Activated CD8-positive, alpha-beta T cell treated with anti-CD3 and anti-CD28 coated beads for 36 hours (primary cell): Measurements from ENCODE around the gene ARMC5. TPM values are rescaled to one million over a fixed set of nuclear protein-coding genes. Genes with fewer than 3 reads are reported as not detected.
A peak's percentile ranks its signal among the peaks of the same experiment; 100 is the strongest.

Experiments used
- ATAC-seq: fragments of 200-7000 bp; cut with Tn5 transposase; one replicate; pipeline ENCODE4 v1.10.0; 2021; ENCODE audit warnings: mild to moderate bottlenecking, moderate library complexity
- CTCF ChIA-PET: fragments of 350-600 bp; sonication (Branson Sonifier 250); formaldehyde crosslinking; loops from one replicate; lab custom pipeline; 2021; ENCODE audit warnings: antibody characterized with exemption; lab: Charles Lee
- POLR2A ChIA-PET: fragments of 350-600 bp; sonication (Branson Sonifier 250); formaldehyde crosslinking; loops from one replicate; lab custom pipeline; 2021; ENCODE audit warnings: antibody characterized with exemption; lab: Charles Lee
- DNase-seq: peaks from one replicate; pipeline ENCODE4 v3.0.0-alpha.2; 2020
- H3K27ac Mint-ChIP-seq: one replicate; pipeline ENCODE4 v1.8.0; 2021; ENCODE audit warnings: mild to moderate bottlenecking, mixed read lengths
- H3K27me3 Mint-ChIP-seq: one replicate; pipeline ENCODE4 v1.8.0; 2021; ENCODE audit warnings: mixed read lengths
- H3K36me3 Mint-ChIP-seq: one replicate; pipeline ENCODE4 v1.8.0; 2021; ENCODE audit warnings: low read depth, mixed read lengths
- H3K4me1 Mint-ChIP-seq: one replicate; pipeline ENCODE4 v1.8.0; 2021; ENCODE audit warnings: low read depth, mixed read lengths
- H3K4me3 Mint-ChIP-seq: one replicate; pipeline ENCODE4 v1.8.0; 2021; ENCODE audit warnings: mild to moderate bottlenecking, moderate library complexity, mixed read lengths
- H3K9me3 Mint-ChIP-seq: one replicate; pipeline ENCODE4 v1.8.0; 2021; ENCODE audit warnings: mixed read lengths
- CTCF ChIP-seq: fragments of 200-600 bp; IDR thresholded peaks from one replicate; pipeline ENCODE4 v1.8.0; 2022; ENCODE audit warnings: antibody characterized with exemption, mild to moderate bottlenecking
- intact Hi-C: fragments of 100-400 bp; cut with micrococcal nuclease; formaldehyde crosslinking; loops from one replicate; pipeline ENCODE4 v1.10.0; 2022
- total RNA-seq, 2 experiments: library from RNA; stranded (reverse); gene quantifications; one replicate each; pipeline ENCODE4 v1.2.3, GENCODE V29; 2021

Gene ARMC5
- total RNA-seq, 2 experiments from 2014 or later = 8.2 to 10.0 TPM

DNA sequence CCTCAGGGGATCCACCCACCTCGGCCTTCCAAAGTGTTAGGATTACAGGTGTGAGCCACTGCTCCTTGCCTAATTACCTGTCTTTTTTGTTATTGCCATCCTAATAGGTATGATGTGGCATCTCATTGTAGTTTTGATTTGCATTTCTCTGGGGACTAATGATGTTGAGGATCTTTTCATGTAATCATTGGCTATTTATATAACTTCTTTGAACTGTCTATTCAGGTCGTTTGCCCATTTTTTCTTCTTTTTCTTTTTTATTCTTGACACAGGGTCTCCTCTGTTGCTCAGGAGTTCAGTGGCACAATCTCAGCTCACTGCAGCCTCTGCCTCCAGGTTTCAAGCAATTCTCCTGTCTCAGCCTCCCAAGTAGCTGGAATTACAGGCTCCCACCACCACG is 11.3 kb downstream of the ARMC5 start:
- DNase-seq (no peak), ATAC-seq (no peak)
- ChIA-PET POLR2A (no interaction called here), CTCF (interaction anchor here (10.2 kb wide), 1 partner anchor 11 kb away, joined by 70 read pairs; the partner anchor contains the start of gene ARMC5)
- Mint-ChIP-seq H3K27me3 (peaks cover 19% of the 10 kb centered on the region), H3K27ac (no peak overlapping the region), H3K9me3 (no peaks in the 10 kb centered on the region), H3K36me3 (peaks cover 12% of the 10 kb centered on the region), H3K4me1 (peaks cover 15% of the 10 kb centered on the region), H3K4me3 (no peak overlapping the region)
- intact Hi-C loops = no loop called here
- no peak for TF ChIP-seq CTCF

DNA sequence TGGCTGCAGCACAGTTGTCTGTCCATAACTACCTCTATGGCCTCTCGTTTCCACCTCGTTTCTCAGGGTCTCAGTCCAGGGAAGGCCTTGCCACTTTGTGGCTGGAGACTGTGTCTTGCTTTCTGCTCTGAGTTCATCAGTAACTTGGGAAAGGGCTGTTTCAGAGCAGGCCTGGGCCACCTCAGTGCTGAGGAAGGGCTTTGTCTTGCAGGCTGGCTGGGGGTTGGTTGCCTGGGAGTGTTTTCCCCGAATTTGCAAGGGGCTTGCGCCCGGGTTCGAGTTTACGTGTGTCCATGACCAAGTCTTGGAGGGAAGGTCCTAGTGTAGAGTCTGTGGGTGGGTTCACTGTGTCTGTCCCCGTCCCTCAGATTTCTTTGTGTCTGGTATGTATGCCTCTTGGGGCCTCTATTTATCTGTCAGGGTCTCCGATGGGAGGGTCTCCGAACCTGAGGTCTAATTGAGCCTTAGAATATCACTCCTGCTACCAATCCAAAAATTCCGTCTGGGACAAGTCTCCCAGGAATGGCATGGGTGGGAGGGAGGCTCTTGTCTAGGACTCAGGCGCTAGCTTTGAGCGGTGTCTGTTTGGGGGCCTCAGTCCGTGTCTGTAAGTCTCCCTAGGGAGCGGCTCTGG is 12.1 kb downstream of the ARMC5 start:
- H3K36me3 Mint-ChIP-seq = peaks cover 8% of the 10 kb centered on the region
- no peak for DNase-seq
- ChIA-PET CTCF (interaction anchor here (10.2 kb wide), 1 partner anchor 12 kb away, joined by 70 read pairs; the partner anchor contains the start of gene ARMC5), POLR2A (no interaction called here)
- H3K9me3 Mint-ChIP-seq = no peaks in the 10 kb centered on the region
- H3K27ac Mint-ChIP-seq = no peak overlapping the region
- TF ChIP-seq CTCF = no peak
- intact Hi-C loops = no loop called here
- peaks cover 20% of the 10 kb centered on the region for H3K4me1 Mint-ChIP-seq
- H3K27me3 Mint-ChIP-seq = peaks cover 19% of the 10 kb centered on the region
- ATAC-seq = no peak
- no peak overlapping the region for H3K4me3 Mint-ChIP-seq

DNA sequence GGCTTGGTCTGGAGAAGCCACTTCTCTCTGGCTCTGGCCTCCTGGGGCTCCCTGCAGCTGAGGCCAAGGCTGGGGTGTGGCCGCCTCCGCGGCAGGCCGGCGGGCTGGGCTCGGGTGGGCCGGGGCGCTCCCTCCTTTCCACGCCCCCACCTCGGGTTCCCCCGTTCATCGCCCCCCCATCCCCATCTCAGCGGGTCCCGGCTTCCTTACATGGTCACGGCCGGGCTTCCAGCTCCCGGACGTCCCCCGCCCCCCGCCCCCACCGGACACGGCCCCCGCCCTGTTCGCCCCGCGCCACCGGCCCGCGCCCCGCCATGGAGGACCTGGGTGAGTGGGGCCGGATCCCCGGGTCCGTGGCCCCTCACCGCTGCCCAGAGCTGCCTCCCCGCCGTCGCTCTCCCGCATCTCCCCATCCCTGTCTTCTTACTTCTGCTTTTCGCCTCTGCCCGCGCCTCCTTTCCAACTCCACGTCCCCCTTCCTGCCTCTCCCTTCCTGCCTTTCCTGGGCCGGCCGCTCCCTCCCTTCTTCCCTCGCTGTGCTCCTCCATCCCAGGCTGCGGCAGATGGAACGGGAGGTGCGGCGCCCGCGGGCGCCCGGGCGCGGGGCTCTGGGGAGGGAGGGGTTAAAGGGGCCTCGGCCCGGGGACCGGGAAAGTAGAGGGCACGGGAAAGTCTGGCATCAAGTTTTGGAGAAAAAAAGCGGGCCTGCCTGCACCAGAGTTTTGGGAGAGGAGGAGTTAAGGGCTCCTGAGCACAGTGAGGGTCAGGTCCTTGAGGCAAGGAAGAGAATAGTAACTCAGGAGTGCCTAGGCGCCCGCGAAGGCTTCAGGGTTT is 12.8 kb downstream of the ARMC5 start, which contains the start of gene TGFB1I1:
Gene TGFB1I1 (plus strand): TSS at position 278 of the 834 bp plus-strand sequence. CDS start 37 bp downstream, at position 315.
- Mint-ChIP-seq H3K4me1 (peaks cover 19% of the 10 kb centered on the region), H3K36me3 (peaks cover 3% of the 10 kb centered on the region), H3K9me3 (no peaks in the 10 kb centered on the region), H3K4me3 (peak within 1 kb of the TSS; percentile 60), H3K27ac (no peak within 1 kb of the TSS), H3K27me3 (peaks cover 19% of the 10 kb centered on the region)
- TF ChIP-seq CTCF = no peak
- DNase-seq (no peak), ATAC-seq (no peak)
- CTCF ChIA-PET = interaction anchor here (10.2 kb wide), 1 partner anchor 13 kb away, joined by 70 read pairs; the partner anchor contains the start of gene ARMC5
- POLR2A ChIA-PET = no interaction called here
- intact Hi-C loops = no loop called here

DNA sequence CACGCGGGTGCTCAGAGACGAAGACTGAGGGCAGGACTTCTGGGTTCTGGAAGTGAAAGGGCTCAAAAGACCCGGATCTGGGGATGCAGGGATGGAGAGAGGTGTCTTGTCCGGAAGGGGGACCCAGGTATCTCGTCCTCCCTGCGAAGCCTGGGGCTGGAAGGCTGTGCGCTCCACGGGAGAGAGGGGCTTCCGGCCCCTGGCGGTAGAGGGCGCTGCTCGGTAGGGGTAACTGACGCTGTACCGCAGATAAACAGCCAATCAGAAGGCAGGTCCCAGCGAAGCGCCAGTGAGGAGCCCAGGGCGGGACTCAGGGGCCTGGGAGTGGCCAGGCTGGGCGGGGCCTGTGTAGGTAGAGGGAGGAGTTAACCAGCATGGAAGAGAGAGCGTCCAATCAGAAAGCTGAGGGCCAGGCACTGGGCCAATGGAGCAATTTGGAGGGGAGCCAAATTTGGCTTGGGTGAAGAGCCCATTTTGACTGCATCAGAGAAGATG is 13.5 kb downstream of the ARMC5 start:
- DNase-seq = peak; percentile 67
- intact Hi-C loops = no loop called here
- peak; percentile 61 for TF ChIP-seq CTCF
- Mint-ChIP-seq H3K9me3 (no peaks in the 10 kb centered on the region), H3K27me3 (peaks cover 19% of the 10 kb centered on the region), H3K36me3 (no peaks in the 10 kb centered on the region), H3K4me1 (peaks cover 16% of the 10 kb centered on the region), H3K4me3 (peak overlapping the region; percentile 60), H3K27ac (no peak overlapping the region)
- ChIA-PET POLR2A (no interaction called here), CTCF (interaction anchor here (10.2 kb wide), 1 partner anchor 14 kb away, joined by 70 read pairs; the partner anchor contains the start of gene ARMC5)
- peak; percentile 61 for ATAC-seq
